MM.1S (cell line): ENCODE measurements around the gene GNPTG.

Experiments
- DNase-seq: peaks from one replicate; pipeline ENCODE4 v3.0.0-alpha.2; 2015
- H2AFZ ChIP-seq: fragments of 300-600 bp; sonication (generic); 2 replicates; pipeline ENCODE4 v1.6.0; 2016; ENCODE audit warnings: antibody characterized with exemption, low read length
- H3F3A ChIP-seq: fragments of 300-600 bp; sonication (generic); 2 replicates; pipeline ENCODE4 v1.6.1; 2016; ENCODE audit warnings: mild to moderate bottlenecking, antibody characterized with exemption, low read length, moderate library complexity, mixed read lengths; ENCODE audit not compliant: insufficient read depth
- H3K27ac ChIP-seq: fragments of 300-600 bp; sonication (generic); 2 replicates; pipeline ENCODE4 v1.5.1; 2016; ENCODE audit warnings: mild to moderate bottlenecking, low read length
- H3K27me3 ChIP-seq: fragments of 300-600 bp; sonication (generic); replicated peaks from 2 replicates; pipeline ENCODE4 v1.6.0; 2016; ENCODE audit warnings: low read length; ENCODE audit not compliant: insufficient read depth
- H3K36me3 ChIP-seq: fragments of 300-600 bp; sonication (generic); replicated peaks from 2 replicates; pipeline ENCODE4 v1.6.1; 2016; ENCODE audit warnings: mild to moderate bottlenecking, low read length, mixed read lengths; ENCODE audit not compliant: insufficient read depth
- H3K4me1 ChIP-seq: fragments of 300-600 bp; sonication (generic); 2 replicates; pipeline ENCODE4 v1.6.1; 2016; ENCODE audit warnings: low read length, mixed read lengths
- H3K4me2 ChIP-seq: fragments of 300-600 bp; sonication (generic); 2 replicates; pipeline ENCODE4 v1.6.0; 2016; ENCODE audit warnings: low read depth, low read length
- H3K4me3 ChIP-seq: fragments of 300-600 bp; sonication (generic); 2 replicates; pipeline ENCODE4 v1.5.1; 2016; ENCODE audit warnings: low read length, mixed read lengths
- H3K79me2 ChIP-seq: fragments of 300-600 bp; sonication (generic); 2 replicates; pipeline ENCODE4 v1.6.1; 2016; ENCODE audit warnings: mixed run types, low read length, mixed read lengths
- H3K9ac ChIP-seq: fragments of 300-600 bp; sonication (generic); 2 replicates; pipeline ENCODE4 v1.6.1; 2016; ENCODE audit warnings: low read length, mixed read lengths
- H3K9me2 ChIP-seq: fragments of 300-600 bp; sonication (generic); replicated peaks from 2 replicates; pipeline ENCODE4 v1.6.1; 2016; ENCODE audit warnings: mild to moderate bottlenecking, low read length, mixed read lengths; ENCODE audit not compliant: insufficient read depth
- H3K9me3 ChIP-seq: fragments of 300-600 bp; sonication (generic); replicated peaks from 2 replicates; pipeline ENCODE4 v1.6.1; 2016; ENCODE audit warnings: mild to moderate bottlenecking, low read length, mixed read lengths; ENCODE audit not compliant: insufficient read depth
- H4K20me1 ChIP-seq: fragments of 300-600 bp; sonication (generic); 2 replicates; pipeline ENCODE4 v1.6.1; 2016; ENCODE audit warnings: mild to moderate bottlenecking, low read length, moderate library complexity, mixed read lengths; ENCODE audit not compliant: insufficient read depth
- CTCF ChIP-seq: fragments of 300-600 bp; sonication (generic); IDR thresholded peaks from 2 replicates; pipeline ENCODE4 v1.5.1; 2016; ENCODE audit warnings: antibody characterized with exemption, low read length, mixed read lengths
- EZH2 ChIP-seq: fragments of 300-600 bp; sonication (generic); optimal IDR thresholded peaks from 2 replicates; pipeline ENCODE3; 2017; ENCODE audit warnings: low read depth, mild to moderate bottlenecking, antibody characterized with exemption, low read length, mixed read lengths
- EZH2phosphoT487 ChIP-seq: fragments of 300-600 bp; sonication (generic); IDR thresholded peaks from 2 replicates; pipeline ENCODE4 v1.6.1; 2018; ENCODE audit warnings: antibody characterized with exemption, low read length

GNPTG gene

GRCh38 chr16:1335211-1335971 is 16.3 kb upstream of the GNPTG start:
- no peaks in the 10 kb centered on the region for H3K36me3 ChIP-seq
- no peak overlapping the region for H2AFZ ChIP-seq
- DNase-seq = no peak
- no peak overlapping the region for H3K4me2 ChIP-seq
- H3K4me3 ChIP-seq = no peak overlapping the region
- no peaks in the 10 kb centered on the region for H4K20me1 ChIP-seq
- peaks cover 18% of the 10 kb centered on the region for H3K4me1 ChIP-seq
- no peak overlapping the region for H3K9ac ChIP-seq
- H3K79me2 ChIP-seq = no peaks in the 10 kb centered on the region
- no peaks in the 10 kb centered on the region for H3K9me3 ChIP-seq
- TF ChIP-seq EZH2phosphoT487 (no peak), CTCF (no peak), EZH2 (no peak)
- no peaks in the 10 kb centered on the region for H3K9me2 ChIP-seq
- no peak overlapping the region for H3K27ac ChIP-seq
- H3K27me3 ChIP-seq = peaks cover 63% of the 10 kb centered on the region
- H3F3A ChIP-seq = no peaks in the 10 kb centered on the region

- peaks cover 16% of the 10 kb centered on the region for H3K4me1 ChIP-seq
- TF ChIP-seq CTCF (no peak), EZH2 (no peak), EZH2phosphoT487 (no peak)
- H3K27me3 ChIP-seq = peaks cover 63% of the 10 kb centered on the region
- H3K79me2 ChIP-seq = no peaks in the 10 kb centered on the region
- H3F3A ChIP-seq = no peaks in the 10 kb centered on the region
- no peak for DNase-seq
- H3K9me2 ChIP-seq = no peaks in the 10 kb centered on the region
- no peak overlapping the region for H3K9ac ChIP-seq
- H3K4me2 ChIP-seq = no peak overlapping the region
- H3K36me3 ChIP-seq = no peaks in the 10 kb centered on the region
- no peak overlapping the region for H2AFZ ChIP-seq
- no peak overlapping the region for H3K4me3 ChIP-seq
- H4K20me1 ChIP-seq = no peaks in the 10 kb centered on the region
- H3K9me3 ChIP-seq = no peaks in the 10 kb centered on the region
- no peak overlapping the region for H3K27ac ChIP-seq
Measured at GRCh38 chr16:1335996-1336395, 15.7 kb upstream of the GNPTG start.

- H3F3A ChIP-seq = no peaks in the 10 kb centered on the region
- no peak overlapping the region for H3K9ac ChIP-seq
- no peak for DNase-seq
- TF ChIP-seq CTCF = no peak
- no peak for TF ChIP-seq EZH2phosphoT487
- TF ChIP-seq EZH2 = no peak
- H3K9me3 ChIP-seq = no peaks in the 10 kb centered on the region
- peaks cover 63% of the 10 kb centered on the region for H3K27me3 ChIP-seq
- no peaks in the 10 kb centered on the region for H3K9me2 ChIP-seq
- H3K4me1 ChIP-seq = peaks cover 10% of the 10 kb centered on the region
- H2AFZ ChIP-seq = no peak overlapping the region
- no peaks in the 10 kb centered on the region for H4K20me1 ChIP-seq
- no peaks in the 10 kb centered on the region for H3K36me3 ChIP-seq
- H3K4me3 ChIP-seq = no peak overlapping the region
- no peaks in the 10 kb centered on the region for H3K79me2 ChIP-seq
- H3K27ac ChIP-seq = no peak overlapping the region
- no peak overlapping the region for H3K4me2 ChIP-seq
Measured at GRCh38 chr16:1336619-1337018, 15.1 kb upstream of the GNPTG start.
